Activated T-helper 9 cell treated with anti-CD3 and anti-CD28 coated beads, Interleukin-2, amount 50 U/mL, for 16 hours (primary cell): ENCODE measurements around the gene GLI1.

Experiments
- DNase-seq: peaks from one replicate; pipeline ENCODE4 v3.0.0-alpha.2; 2020; ENCODE audit warnings: low read depth

Gene GLI1

DNA sequence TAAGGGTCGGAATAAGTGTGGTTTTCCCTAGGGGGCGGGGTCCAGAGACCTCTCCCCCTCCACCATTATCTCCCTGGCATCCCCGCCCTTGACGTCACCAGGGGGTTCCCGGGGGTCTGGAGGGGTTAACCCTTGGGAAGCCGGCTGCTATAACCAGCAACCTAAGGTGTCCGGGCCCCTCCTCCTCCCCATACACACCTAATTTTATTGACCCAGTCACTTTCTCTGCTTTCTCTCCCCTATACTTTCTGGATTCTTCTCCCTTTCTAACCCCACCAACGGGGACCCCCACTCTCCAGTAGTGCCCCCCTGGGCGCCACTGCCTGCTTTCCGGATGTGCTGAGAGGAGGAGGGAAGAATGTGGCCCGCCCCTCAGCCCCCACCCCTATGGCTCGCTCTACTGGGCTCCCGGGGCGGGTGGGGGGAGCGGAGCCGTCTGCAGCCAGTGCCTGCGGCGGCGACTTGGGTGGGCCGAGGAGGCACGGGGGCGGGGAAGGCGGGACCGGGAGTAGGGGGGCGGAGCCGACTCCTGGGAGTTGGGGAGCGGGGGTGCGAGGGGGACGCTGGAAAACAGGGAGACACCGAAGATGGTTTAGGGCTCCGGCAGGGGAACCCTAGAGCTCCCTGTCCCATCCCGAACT, 1.8 kb downstream of the GLI1 start:
- no peak for DNase-seq

DNA sequence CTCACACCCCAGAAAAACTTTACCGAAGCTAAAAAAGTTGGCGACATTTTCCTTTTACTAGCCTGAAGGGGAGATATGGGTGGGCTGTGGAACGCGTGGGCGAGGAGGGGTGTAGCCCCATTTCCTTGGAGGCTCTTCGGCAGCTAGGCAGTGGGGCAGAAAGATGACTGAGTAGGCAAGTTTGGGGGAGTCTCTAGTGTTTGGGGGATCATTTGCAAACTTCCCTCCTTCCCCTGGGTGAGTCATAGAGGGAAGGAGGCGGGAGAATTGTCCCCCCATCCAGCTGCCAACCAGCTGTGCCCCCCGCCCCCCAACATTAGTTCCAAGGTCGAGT, 2.3 kb downstream of the GLI1 start:
- no peak for DNase-seq

DNA sequence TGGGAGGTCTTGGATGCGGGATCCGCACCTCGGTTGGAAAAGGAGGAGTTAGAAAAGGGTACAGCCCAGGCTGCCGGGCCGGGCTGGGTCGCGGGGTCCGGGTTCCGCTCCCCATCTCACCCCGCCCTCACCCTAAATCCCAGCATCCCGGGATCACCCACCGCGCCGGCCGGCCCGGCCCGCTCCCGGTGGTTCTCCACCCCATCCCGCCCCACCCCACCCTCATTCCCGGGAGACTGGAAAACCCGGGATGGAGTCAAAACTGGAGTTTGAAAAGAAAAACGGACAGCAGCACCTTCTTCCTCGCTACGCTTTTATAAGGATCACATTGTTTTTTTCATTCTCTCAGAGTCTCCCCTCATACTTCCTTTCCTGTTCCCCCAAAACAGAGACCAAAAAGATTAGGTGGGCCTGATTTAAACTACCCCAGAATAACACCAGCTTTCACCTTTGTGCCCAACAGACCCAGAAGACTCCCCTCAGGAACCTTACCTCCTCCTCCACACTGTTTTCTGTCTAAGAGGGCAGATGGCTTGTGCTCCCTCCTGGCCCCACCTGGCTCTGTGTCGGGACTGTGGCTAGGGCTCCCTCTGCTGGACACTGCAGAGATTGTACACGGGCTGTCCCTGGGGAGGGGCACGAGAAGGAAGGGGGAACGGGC, 2.8 kb downstream of the GLI1 start:
- peak; percentile 79 for DNase-seq

DNA sequence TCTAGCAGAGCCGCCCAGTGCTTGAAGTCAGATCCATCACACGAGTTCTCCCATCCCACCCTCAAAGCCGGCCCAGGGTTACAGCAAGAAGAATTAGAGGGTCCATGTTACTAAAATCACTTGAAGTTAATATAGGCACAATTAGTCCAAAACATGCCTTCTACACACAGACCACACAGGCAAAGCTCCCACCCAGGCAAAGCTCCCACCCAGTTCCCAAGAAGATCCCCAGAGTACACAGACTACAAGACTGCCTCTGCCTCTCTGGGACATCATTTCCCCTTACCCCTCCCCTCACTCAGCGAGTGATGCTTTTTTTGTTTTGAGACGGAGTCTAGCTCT, 3.3 kb downstream of the GLI1 start:
- DNase-seq = no peak

DNA sequence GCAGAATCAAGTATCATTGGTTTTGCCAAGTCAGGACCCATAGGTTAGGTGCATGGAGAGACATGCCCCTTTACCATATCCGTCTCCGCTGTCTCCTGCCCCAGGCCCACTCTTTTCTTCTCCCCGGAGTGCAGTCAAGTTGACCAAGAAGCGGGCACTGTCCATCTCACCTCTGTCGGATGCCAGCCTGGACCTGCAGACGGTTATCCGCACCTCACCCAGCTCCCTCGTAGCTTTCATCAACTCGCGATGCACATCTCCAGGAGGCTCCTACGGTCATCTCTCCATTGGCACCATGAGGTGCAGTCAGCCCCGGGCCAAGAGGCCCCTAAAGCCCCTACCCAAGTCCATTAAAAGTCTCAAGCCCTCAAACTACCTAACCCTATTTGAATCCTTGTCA, 5.0 kb downstream of the GLI1 start:
- no peak for DNase-seq

DNA sequence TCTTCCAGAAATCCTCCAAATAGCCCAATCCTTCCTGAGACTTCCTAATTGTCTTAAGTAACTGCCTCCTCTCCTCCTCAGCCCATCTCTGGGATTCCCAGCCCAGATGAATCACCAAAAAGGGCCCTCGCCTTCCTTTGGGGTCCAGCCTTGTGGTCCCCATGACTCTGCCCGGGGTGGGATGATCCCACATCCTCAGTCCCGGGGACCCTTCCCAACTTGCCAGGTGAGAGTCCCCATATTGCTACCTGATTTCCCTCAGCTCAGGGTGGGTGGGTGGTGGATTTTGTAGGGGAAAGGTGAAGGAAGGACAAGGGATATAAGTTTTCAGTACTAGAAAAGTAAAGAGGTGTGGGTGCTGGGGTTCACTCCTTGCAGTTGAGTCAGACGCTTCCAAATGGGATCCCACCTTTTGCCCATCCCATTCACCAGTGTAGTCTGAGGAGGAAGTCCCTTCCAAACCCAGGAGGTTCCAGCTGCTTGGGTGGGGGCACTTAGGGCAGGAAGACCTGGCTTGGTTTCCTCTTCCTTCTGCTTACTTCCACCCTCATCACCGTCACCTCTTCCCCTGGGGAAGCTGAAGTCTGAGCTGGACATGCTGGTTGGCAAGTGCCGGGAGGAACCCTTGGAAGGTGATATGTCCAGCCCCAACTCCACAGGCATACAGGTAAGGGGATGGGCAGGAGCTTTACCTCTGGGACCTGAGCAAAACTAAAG, 5.6 kb downstream of the GLI1 start:
- no peak for DNase-seq

DNA sequence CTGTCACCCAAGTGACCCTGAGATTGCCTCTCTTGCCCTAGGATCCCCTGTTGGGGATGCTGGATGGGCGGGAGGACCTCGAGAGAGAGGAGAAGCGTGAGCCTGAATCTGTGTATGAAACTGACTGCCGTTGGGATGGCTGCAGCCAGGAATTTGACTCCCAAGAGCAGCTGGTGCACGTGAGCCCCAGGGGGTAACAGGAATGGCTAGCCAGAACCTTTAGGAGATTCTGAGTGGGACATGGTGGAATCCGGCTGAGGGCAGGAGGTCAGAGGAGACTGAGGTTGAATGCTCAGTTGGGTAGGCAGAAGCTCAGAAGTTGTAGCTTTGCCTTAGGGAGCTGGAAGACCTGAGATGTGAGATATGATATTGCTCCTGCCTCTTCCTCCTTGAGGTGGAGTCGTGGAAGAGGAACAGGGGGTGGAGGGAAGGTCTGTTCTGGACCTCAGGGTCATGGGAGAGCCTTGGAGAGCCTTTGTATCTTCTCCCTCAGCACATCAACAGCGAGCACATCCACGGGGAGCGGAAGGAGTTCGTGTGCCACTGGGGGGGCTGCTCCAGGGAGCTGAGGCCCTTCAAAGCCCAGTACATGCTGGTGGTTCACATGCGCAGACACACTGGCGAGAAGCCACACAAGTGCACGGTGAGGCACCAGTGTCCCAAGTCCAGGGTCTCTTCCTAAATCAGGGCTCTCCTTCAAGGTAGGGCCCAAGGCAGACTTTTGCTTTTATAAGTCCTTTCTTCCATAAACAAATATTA, 6.3 kb downstream of the GLI1 start:
- no peak for DNase-seq

DNA sequence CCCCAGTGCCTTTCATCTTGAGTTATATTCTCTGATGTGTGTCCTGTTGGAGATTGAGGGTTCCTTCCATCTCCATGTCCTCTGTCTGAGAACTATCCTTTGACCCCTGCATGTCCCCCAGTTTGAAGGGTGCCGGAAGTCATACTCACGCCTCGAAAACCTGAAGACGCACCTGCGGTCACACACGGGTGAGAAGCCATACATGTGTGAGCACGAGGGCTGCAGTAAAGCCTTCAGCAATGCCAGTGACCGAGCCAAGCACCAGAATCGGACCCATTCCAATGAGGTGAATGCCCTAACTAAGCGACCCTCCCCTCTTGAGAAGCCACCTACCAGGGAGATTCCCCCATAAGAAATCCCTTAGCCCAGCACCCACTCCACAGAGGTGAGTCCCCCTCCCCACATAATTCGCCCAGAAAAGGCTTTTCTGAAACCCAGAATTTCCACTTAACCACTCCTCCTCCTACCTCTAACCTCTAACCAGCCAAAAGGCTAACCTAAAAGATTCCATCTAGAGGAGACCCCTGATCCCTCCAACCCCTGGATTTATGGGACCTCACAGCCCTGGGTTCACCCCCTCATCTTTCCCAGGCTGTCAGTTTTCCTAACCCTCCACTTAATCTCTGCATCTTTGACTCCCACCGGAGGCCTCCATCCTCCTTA, 7.8 kb downstream of the GLI1 start:
- DNase-seq = no peak

DNA sequence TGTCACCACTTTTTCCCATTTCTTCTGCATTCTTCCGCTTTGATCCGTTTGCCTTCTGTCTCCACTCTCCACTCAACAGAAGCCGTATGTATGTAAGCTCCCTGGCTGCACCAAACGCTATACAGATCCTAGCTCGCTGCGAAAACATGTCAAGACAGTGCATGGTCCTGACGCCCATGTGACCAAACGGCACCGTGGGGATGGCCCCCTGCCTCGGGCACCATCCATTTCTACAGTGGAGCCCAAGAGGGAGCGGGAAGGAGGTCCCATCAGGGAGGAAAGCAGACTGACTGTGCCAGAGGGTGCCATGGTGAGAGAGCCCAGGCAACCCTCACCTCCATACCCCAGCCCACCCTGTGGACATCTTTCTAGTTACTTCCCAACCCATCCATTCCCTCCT, 8.3 kb downstream of the GLI1 start:
- no peak for DNase-seq

DNA sequence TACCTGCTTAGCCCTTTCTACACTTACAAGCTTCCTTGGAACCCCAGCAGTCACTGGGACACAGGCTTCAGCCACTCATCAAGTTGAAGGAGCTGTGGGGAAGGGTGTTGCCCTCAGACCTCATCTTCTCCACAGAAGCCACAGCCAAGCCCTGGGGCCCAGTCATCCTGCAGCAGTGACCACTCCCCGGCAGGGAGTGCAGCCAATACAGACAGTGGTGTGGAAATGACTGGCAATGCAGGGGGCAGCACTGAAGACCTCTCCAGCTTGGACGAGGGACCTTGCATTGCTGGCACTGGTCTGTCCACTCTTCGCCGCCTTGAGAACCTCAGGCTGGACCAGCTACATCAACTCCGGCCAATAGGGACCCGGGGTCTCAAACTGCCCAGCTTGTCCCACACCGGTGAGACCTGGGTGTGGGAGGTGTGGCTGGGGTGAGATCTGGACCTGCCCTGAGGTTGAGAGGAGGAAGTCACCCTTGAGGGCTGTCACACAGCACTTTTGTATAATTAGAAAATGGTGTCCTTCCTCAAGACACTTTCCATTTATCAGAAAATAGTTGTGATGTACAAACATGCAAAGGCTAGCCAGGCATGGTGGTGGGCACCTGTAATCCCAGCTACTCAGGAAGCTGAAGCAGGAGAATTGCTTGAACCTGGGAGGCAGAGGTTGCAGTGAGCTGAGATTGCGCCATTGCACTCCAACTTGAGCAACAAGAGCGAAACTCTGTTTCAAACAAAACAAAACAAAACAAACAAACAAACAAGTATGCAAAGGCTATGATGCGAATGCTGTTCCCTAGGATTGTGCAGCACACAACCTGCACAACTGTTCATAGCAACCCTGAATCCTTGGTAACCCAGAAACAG, 9.9 kb downstream of the GLI1 start:
- DNase-seq = no peak

DNA sequence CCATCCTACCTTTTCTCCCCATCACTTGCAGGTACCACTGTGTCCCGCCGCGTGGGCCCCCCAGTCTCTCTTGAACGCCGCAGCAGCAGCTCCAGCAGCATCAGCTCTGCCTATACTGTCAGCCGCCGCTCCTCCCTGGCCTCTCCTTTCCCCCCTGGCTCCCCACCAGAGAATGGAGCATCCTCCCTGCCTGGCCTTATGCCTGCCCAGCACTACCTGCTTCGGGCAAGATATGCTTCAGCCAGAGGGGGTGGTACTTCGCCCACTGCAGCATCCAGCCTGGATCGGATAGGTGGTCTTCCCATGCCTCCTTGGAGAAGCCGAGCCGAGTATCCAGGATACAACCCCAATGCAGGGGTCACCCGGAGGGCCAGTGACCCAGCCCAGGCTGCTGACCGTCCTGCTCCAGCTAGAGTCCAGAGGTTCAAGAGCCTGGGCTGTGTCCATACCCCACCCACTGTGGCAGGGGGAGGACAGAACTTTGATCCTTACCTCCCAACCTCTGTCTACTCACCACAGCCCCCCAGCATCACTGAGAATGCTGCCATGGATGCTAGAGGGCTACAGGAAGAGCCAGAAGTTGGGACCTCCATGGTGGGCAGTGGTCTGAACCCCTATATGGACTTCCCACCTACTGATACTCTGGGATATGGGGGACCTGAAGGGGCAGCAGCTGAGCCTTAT, 10.8 kb downstream of the GLI1 start:
- no peak for DNase-seq

DNA sequence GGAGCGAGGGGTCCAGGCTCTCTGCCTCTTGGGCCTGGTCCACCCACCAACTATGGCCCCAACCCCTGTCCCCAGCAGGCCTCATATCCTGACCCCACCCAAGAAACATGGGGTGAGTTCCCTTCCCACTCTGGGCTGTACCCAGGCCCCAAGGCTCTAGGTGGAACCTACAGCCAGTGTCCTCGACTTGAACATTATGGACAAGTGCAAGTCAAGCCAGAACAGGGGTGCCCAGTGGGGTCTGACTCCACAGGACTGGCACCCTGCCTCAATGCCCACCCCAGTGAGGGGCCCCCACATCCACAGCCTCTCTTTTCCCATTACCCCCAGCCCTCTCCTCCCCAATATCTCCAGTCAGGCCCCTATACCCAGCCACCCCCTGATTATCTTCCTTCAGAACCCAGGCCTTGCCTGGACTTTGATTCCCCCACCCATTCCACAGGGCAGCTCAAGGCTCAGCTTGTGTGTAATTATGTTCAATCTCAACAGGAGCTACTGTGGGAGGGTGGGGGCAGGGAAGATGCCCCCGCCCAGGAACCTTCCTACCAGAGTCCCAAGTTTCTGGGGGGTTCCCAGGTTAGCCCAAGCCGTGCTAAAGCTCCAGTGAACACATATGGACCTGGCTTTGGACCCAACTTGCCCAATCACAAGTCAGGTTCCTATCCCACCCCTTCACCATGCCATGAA, 11.5 kb downstream of the GLI1 start:
- no peak for DNase-seq

DNA sequence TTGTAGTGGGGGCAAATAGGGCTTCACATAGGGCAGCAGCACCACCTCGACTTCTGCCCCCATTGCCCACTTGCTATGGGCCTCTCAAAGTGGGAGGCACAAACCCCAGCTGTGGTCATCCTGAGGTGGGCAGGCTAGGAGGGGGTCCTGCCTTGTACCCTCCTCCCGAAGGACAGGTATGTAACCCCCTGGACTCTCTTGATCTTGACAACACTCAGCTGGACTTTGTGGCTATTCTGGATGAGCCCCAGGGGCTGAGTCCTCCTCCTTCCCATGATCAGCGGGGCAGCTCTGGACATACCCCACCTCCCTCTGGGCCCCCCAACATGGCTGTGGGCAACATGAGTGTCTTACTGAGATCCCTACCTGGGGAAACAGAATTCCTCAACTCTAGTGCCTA, 12.1 kb downstream of the GLI1 start:
- no peak for DNase-seq

DNA sequence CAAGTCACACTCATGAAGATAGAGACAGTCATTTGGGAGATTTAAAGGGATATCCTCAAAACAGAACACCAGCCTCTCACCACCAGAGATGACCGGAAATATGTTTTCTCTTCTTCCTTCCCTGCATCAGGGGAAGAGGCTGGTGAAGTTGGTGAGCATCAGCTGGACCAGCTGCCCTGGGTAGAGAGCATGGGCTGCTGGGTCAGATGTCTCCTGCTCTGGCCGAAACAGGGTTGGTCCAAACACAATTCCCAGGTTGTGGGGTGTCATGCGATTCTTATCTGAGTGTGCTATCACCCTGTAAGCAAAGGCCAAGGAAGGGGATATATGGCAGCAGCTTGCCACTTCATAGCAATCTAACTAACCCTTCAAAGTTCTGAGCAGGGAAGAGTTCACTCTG, 12.8 kb downstream of the GLI1 start:
- DNase-seq = no peak

DNA sequence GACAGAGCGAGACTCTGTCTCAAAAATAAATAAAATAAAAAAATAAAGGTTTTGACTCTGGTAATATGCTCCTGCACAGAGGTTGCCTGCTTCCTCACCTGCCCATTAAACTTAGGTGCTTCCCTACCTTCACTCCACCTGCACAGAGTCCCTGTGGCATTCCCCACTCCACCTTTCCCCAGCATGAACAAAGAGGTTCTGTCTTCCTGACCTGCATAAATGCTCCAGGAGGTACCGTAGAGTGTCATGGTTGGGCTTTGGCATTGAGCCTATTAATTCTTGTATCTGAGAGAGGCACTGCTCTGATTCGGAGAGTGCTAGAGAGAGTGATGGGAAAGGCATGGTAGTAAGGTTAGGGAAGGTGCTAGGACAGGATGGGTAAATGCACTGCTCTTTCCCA, 13.8 kb downstream of the GLI1 start:
- no peak for DNase-seq

DNA sequence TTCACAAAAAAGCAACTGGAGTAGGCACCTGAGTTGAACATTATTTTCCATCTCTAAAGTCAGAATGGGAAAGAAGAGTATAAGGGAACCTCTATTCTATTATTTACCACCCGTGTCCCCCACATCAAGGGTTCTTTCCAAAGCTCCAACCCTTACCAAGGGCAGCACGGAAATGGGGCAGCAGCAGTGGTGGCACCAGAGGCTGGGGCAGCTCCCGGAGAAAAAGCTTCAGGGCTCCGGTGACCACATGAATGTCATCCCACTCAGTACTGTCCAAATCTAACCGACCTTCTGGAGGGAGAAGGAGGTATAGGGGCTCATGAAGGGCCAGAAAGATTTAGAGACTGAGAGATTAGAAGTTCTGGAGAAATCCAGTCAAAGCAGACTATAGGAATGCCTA, 14.3 kb downstream of the GLI1 start:
- no peak for DNase-seq

DNA sequence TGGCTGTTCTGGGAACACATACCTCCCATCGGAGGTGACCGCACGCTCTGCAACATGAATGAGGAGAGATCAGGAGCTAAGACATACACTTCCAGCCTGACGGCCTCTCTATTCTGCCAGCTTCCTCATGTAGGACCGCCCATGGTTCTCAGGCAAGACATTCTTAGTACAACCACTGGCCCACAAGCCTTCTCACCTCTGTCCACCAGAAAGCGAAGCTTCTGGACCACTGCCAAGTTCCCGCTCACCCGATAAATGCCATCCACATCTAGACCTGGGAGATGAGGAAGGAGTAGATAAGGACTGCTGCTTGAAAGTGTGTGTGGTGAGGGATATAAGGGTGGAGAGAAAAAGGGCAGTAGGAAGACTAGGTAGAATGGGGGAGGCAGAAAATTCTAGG, 14.8 kb downstream of the GLI1 start:
- no peak for DNase-seq

DNA sequence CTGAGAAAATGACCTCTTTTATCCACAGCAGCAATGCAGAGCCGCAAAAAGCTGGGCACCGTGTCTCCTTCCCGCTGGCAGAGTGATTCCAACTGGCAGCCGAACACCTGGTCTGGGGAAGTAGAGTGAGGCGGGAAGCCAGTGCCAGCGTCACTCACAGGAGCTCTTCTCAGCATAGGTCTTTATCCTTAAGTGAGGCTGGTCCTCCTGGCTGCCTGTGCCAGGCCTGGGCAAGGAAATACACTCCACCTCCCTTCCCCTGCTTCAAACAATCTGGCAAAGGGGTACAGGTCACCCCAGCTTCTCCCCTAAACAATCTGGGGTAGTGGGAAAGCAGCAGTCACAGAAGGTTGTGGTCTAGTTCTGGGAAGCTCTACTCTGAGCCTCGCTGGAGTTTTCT, 15.3 kb downstream of the GLI1 start:
- no peak for DNase-seq

DNA sequence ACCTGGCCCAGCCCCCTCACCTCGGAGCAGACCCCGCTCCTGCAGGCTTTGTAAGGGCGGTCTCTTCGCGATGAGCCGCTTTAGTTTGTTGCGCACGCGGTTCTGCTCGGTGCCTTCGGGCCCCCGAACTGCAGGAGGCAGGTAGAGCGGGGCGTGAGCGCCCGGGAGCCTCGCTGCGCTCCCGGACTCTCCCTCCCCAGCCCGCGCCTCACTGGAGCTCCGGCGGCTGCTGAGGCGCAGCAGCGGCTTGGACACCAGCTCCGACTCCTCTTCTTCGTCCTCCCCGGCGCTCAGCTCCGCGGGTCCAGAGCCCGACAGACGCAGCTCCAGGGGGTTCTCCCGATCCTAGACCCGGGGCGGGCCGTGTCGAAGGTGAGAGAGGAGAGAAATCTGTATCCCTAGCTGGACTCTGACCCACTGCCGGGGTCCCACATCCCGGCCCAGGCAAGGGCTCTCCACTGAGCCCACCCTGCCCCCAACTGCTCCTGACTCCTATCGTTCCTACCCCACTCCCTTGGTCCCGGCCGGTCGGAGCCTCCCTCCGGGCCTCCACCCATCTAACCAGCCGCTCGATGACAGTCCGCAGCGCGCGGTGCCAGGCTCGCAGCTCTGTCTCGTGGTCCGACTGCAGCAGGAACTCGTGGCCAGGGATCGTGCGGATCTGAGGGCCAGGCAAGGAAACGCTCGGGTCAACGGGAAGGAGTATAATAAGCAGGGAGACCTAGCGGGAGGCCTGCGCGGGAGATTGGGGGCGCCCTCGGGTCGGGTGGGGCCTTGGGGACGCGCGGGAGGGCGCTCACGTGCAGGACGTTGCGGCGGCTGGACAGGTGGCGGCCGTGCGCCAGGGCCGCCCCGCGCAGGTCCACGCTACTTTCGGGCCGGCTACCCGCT, 15.9 kb downstream of the GLI1 start:
- DNase-seq = no peak
